Heart right ventricle (tissue), 16 donors: Measurements from ENCODE around the gene FGR. TPM values are rescaled to one million over a fixed set of nuclear protein-coding genes. Genes with fewer than 3 reads are reported as not detected.

Experiments
- ATAC-seq, 8 donors: fragments of 200-7000 bp; cut with Tn5 transposase; one replicate each; pipeline ENCODE4 v1.9.1; 2020; ENCODE audit warnings: mild to moderate bottlenecking in 8 of 8, moderate library complexity in 8 of 8, moderate number of reproducible peaks in 1 of 8
- DNase-seq, 2 donors: peaks; one replicate each; pipeline ENCODE4 v3.0.0-alpha.2; 2020
- H3K27ac ChIP-seq, 10 donors: fragments of 200-600 bp; sonication (generic) in 2 of 10; one replicate each; pipeline versions ENCODE4 v1.5.0 to v1.8.0; 2020 to 2022; ENCODE audit warnings: mild to moderate bottlenecking in 3 of 10
- H3K27me3 ChIP-seq, 7 donors: fragments of 200-600 bp; one replicate each; pipeline ENCODE4 v1.8.0; 2021 to 2022; ENCODE audit warnings: mild to moderate bottlenecking in 2 of 7
- H3K36me3 ChIP-seq, 9 donors: fragments of 200-600 bp; sonication (generic) in 1 of 9; one replicate each; pipeline versions ENCODE4 v1.5.0 to v1.8.0; 2020 to 2022; ENCODE audit warnings: mild to moderate bottlenecking in 2 of 9
- H3K4me1 ChIP-seq, 9 donors: fragments of 200-600 bp; sonication (generic) in 1 of 9; one replicate each; pipeline versions ENCODE4 v1.5.0 to v1.8.0; 2020 to 2022; ENCODE audit warnings: mild to moderate bottlenecking in 4 of 9
- H3K4me3 ChIP-seq, 10 donors: fragments of 200-600 bp; sonication (generic) in 2 of 10; one replicate each; pipeline versions ENCODE4 v1.5.0 to v1.8.0; 2020 to 2022; ENCODE audit warnings: mild to moderate bottlenecking in 7 of 10, moderate library complexity in 2 of 10
- H3K9me3 ChIP-seq, 11 donors: fragments of 200-600 bp in 10 of 11; sonication (generic) in 2 of 11; one replicate each; pipeline versions ENCODE4 v1.5.0 to v1.8.0; 2013 to 2022; ENCODE audit warnings: mild to moderate bottlenecking in 2 of 11, control low read depth in 1 of 11, moderate library complexity in 1 of 11
- WGBS, 2 donors: extraction: QIAGEN DNeasy Blood & Tissue Kit; methylation state at CpG; one replicate each; pipeline ENCODE4 v1.1.7; 2013; ENCODE audit warnings: inconsistent platforms in 1 of 2; 5-methylcytosine and 5-hydroxymethylcytosine counted together
- intact Hi-C, 10 donors: fragments of 100-400 bp; cut with DNase I; formaldehyde crosslinking; loops; one replicate each; pipeline versions ENCODE4 v1.11.1 to v1.14.2; 2022
- polyA plus RNA-seq, 2 donors: library from polyadenylated mRNA; stranded (reverse); fragments of 200-250 nt; gene quantifications; one replicate each; pipeline ENCODE4 v1.2.3, GENCODE V29; 2013
- total RNA-seq, 10 donors: library from RNA; stranded (reverse); fragmentation: NEBNext Ultra II Directional in 3 of 10; extraction: Animal tissue kit (Norgen Biotek cat#: 25700) in 3 of 10; gene quantifications; one replicate each; pipeline versions ENCODE4 v1.2.1 to v1.2.4, GENCODE V29; 2021 to 2023
- TF ChIP-seq, protein P1 (sequence below), 9 donors: fragments of 200-600 bp; sonication (generic) in 2 of 9; IDR thresholded peaks; one replicate each; pipeline versions ENCODE4 v1.5.0 to v1.8.0; 2021 to 2022; ENCODE audit warnings: antibody characterized with exemption in 9 of 9, mild to moderate bottlenecking in 5 of 9, moderate library complexity in 1 of 9
- donor health status: Arrhythmogenic right ventricular cardiomyopathy.
- donor health status: ischemic (EF 13 %, LVEDD 7.1; RV severe dilation, severe dysfunction).
- donor health status: healthy with polysubstance abuse.
- donor health status: DM: no; HTN: yes; CAD: no.
- donor health status: DM: no; HTN: no; CAD: no.
- donor health status: ischemic (EF 25% LVEDD 6.9; RV normal size, moderate dysfunction).
- donor health status: ischemic (EF 25% LVEDD 5.7; RV mildly dilated, moderate dysfunction).
- donor health status: healthy.
- donor health status: DM: yes; HTN: yes; CAD: no.
- donor health status: Ischemic cardiomyopathy.
- donor health status: ischemic (EF 35%, LVEDD 5.7; RV mildly dilated, moderate dysfunction).
- donor health status: nonischemic (EF 11% LVEDD 7.7; RV severe dilation, severe dysfunction).
- donor health status: DM: yes; HTN: yes; CAD: no.
- donor health status: PGD.
- donor health status: ischemic (EF 29% LVEDD 5.4; RV normal size, mild dysfunction).
- donor health status: nonischemic (EF 23%, LVEDD 6.1; RV moderate dilation, normal function).

FGR gene
- total and polyA plus RNA-seq, 12 donors: 1.4 to 11.0 (median 3.2) TPM

DNA sequence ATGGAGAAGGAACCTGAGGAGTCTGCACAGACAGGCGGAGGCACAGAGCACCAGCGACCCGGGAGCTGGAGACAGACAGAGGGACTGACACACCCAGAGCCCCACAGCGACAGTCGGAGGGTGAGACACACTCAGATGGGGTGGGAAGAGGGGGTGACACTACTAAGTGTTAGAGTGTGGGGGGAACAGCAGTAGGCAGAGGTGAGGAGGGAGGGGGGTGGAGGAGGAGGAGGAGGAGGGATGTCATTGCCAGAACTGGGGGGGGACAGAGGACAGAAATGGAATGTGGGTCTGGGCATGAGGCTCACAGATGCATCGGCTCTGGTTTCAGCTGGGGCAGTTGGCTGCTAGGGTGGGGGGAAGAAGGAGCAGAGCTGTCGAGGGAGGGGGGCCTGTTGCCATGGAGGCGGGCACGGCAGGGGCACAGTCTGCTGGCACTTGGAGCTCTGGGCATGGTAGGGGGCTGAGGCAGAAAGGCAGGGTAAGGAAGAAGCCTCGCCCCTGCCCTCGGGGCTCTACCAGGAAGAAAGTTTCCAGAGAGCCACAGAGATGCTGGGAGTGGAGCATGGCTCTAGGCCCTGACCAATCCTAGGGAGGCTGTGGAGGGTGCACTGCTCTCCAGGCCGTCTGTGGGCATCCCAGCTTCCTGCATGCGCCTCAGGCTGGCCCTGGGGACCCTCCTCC, 68.4 kb downstream of the FGR start:
- DNase-seq (no peak), ATAC-seq (no peak)
- Histone ChIP-seq H3K9me3 (no peaks in the 10 kb centered on the region), H3K4me1 (peaks cover 56 to 100% (median 94%) of the 10 kb centered on the region in 9 donors), H3K36me3 (peaks cover 0 to 4% (median 0%) of the 10 kb centered on the region in 9 donors), H3K27me3 (no peaks in the 10 kb centered on the region), H3K27ac (peak overlapping the region in 9 of 10 donors; percentile 76 to 98 (median 92)), H3K4me3 (no peak overlapping the region)
- intact Hi-C loops: loop anchor here in 1 of 10 donors (5.0 kb wide), 1 partner anchor 36 kb away; the partner anchor contains the start of gene AHDC1
- 36 to 46% methylated on average over 13 of the region's 13 CpGs for WGBS, 2 donors
- TF ChIP-seq, protein P1, sequence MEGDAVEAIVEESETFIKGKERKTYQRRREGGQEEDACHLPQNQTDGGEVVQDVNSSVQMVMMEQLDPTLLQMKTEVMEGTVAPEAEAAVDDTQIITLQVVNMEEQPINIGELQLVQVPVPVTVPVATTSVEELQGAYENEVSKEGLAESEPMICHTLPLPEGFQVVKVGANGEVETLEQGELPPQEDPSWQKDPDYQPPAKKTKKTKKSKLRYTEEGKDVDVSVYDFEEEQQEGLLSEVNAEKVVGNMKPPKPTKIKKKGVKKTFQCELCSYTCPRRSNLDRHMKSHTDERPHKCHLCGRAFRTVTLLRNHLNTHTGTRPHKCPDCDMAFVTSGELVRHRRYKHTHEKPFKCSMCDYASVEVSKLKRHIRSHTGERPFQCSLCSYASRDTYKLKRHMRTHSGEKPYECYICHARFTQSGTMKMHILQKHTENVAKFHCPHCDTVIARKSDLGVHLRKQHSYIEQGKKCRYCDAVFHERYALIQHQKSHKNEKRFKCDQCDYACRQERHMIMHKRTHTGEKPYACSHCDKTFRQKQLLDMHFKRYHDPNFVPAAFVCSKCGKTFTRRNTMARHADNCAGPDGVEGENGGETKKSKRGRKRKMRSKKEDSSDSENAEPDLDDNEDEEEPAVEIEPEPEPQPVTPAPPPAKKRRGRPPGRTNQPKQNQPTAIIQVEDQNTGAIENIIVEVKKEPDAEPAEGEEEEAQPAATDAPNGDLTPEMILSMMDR (IDR thresholded peaks at IDR 0.05): no peak

DNA sequence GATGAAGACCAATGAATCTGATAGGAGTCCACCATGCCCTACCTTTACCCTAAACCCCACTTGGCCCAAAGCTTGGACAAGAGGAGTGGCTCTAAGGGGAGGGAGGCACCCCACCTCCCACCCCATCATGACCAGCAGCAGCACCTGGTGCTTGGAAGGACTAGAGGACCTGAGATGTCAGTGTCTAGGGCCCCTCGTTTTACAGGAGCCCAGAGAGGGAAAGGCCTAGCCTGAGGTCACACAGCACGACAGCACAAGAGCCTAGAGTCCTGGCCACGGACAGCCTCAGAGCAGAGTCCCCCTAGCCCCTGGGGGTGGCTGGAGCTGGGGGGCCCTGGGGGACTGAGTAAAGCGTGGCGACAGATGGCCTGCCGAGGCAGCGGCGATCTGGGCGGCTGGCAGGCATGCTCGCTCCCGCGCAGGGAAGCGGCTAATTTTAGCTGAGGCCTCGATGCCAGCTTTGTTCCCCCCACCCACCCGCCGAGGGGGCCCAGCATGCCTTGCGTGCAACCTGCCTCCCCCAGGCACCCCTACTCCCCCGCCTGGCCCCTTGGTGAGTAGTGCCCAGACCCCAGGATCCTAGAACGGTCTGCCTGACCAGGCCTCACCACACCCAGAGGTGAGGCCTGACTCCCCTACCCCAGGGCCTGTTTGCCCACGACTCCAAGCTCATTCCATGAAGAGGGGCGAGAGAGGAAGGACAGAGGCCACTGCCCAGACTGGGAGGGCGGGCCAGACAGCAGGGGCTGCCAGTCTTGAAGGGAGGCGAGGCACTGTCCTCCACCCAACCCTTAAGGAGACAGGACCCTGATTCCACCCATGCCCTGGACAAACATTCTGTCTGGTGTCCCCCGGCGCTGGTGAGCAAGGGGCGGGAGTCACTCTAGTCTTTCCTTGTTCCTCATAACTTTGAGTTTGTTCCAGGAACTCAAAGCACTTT, 70.0 kb downstream of the FGR start:
- no peaks in the 10 kb centered on the region for H3K27me3 ChIP-seq
- TF ChIP-seq, protein P1 (IDR thresholded peaks at IDR 0.05): no peak
- DNase-seq: peak; percentile 66 to 74
- H3K36me3 ChIP-seq: peaks cover 0 to 4% (median 0%) of the 10 kb centered on the region in 9 donors
- no peaks in the 10 kb centered on the region for H3K9me3 ChIP-seq
- peak overlapping the region; percentile 51 to 98 (median 92) for H3K27ac ChIP-seq
- intact Hi-C loops: loop anchor here in 4 of 10 donors (5.0 kb wide), 3 partner anchors 32 to 38 kb away; partner anchors contain the start of gene AHDC1 (in 2 of the 4)
- 47 to 52% methylated on average over 26 of the region's 26 CpGs for WGBS, 2 donors
- peak overlapping the region in 2 of 10 donors; percentile 5 to 7 for H3K4me3 ChIP-seq
- peak in 7 of 8 donors; percentile 3 to 42 (median 16) for ATAC-seq
- H3K4me1 ChIP-seq: peaks cover 55 to 100% (median 91%) of the 10 kb centered on the region in 9 donors

DNA sequence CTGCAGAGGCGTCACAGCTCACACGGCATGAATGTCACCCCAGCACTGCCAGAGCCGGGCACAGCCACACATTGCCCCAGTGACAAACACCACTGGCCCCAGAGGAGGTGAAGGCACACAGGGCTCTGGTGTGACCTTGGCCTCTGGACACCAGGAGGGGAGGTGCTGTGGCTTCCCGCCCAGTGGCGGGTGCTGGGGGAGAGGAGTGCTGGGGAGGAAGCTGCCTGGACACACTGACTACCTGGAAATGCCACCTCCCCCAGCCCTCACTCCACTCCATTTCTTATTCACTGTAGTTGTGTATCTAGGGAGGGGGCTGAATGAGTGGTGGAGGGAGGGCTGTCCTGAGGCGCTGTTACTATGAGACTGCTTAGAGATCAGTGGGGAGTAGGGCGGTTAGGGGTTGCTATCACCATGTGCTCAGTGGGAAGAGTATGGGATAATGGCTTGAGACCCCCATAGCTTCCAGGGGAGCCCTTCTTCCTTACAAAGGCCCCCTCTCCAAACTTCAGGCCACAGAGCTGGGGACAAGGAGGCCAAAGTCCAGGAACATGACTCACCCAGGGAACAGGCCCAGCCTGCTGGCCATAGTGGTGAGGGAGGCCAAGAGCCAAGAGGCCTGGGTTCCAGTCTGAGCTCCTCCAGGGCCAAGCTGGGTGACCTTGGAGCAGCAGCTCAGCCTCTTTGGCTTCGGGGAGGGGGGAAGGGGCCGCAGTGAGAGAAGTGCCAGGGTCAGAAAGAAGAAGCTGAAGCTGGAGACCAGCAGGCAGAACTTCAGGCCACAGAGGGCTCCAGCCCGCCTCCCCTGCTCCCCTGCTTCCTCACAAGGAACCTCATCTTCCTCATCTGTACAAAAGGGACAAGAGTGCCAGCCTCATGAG, 71.2 kb downstream of the FGR start:
- ATAC-seq: peak; percentile 19 to 72 (median 47)
- 35 to 38% methylated on average over 10 of the region's 10 CpGs for WGBS, 2 donors
- Histone ChIP-seq H3K36me3 (peaks cover 0 to 6% (median 0%) of the 10 kb centered on the region in 9 donors), H3K9me3 (no peaks in the 10 kb centered on the region), H3K27me3 (no peaks in the 10 kb centered on the region), H3K27ac (peak overlapping the region; percentile 51 to 98 (median 92)), H3K4me1 (peaks cover 50 to 99% (median 85%) of the 10 kb centered on the region in 9 donors), H3K4me3 (peak overlapping the region in 1 of 10 donors; percentile 5)
- TF ChIP-seq, protein P1 (IDR thresholded peaks at IDR 0.05): no peak
- intact Hi-C loops: loop anchor here in 3 of 10 donors (5.0 kb wide), 3 partner anchors 33 to 38 kb away; partner anchors contain the start of gene AHDC1 (in 1 of the 3)
- peak; percentile 66 to 77 for DNase-seq
